ENCODE measurements around the gene TKFC.

TKFC gene

GRCh38 chr11:61329871-61330270 is 3.2 kb upstream of the TKFC start:
- H3K4me2 ChIP-seq = 0 out of 22 replicates have a peak overlapping the region, but pooled peaks of 1 of the 11 experiments have one; percentile 95
- peaks cover 28 to 42% (median 33%) of the 10 kb centered on the region in 10 experiments for H3K4me1 ChIP-seq
- no peaks in the 10 kb centered on the region for H3K9me3 ChIP-seq (replicated peaks in 1 of 11)
- peaks cover 59 to 67% (median 64%) of the 10 kb centered on the region in 11 experiments for H3K36me3 ChIP-seq
- peaks cover 49 to 79% (median 71%) of the 10 kb centered on the region in 11 experiments; a peak in 19 of 22 replicates for H4K20me1 ChIP-seq
- H3K27ac ChIP-seq = no peak overlapping the region
- no peaks in the 10 kb centered on the region for H3K27me3 ChIP-seq
- TF ChIP-seq Cebpa-rat (IDR thresholded peaks at IDR 0.05) = no peak
- H3K4me3 ChIP-seq = no peak overlapping the region
- peak overlapping the region in 2 of 11 experiments; percentile 95 to 96; a peak in 1 of 22 replicates for H3K9ac ChIP-seq

- Histone ChIP-seq H4K20me1 (peaks cover 42 to 61% (median 55%) of the 10 kb centered on the region in 11 experiments; a peak in 19 of 22 replicates), H3K27me3 (no peaks in the 10 kb centered on the region), H3K9ac (peak overlapping the region; percentile 94 to 99 (median 96)), H3K4me1 (peaks cover 46 to 60% (median 49%) of the 10 kb centered on the region in 10 experiments), H3K4me2 (peak overlapping the region; percentile 81 to 95 (median 94)), H3K36me3 (peaks cover 42 to 49% (median 47%) of the 10 kb centered on the region in 11 experiments), H3K27ac (peak overlapping the region; percentile 8 to 94 (median 92); a peak in 17 of 22 replicates), H3K9me3 (replicated peaks in 1 of 11) (no peaks in the 10 kb centered on the region), H3K4me3 (peak overlapping the region; percentile 85 to 99 (median 95))
- TF ChIP-seq Cebpa-rat (IDR thresholded peaks at IDR 0.05) = no peak
These were observed 1.4 kb upstream of the TKFC start for GRCh38 chr11:61331651-61332050.

GRCh38 chr11:61332281-61332796 is 689 bp upstream of the TKFC start:
- Histone ChIP-seq H3K27me3 (no peaks in the 10 kb centered on the region), H3K9ac (peak overlapping the region; percentile 94 to 99 (median 96)), H3K9me3 (replicated peaks in 1 of 11) (no peaks in the 10 kb centered on the region), H3K4me2 (peak overlapping the region; percentile 81 to 95 (median 94)), H3K4me1 (peaks cover 49 to 64% (median 53%) of the 10 kb centered on the region in 10 experiments), H3K36me3 (peaks cover 35 to 42% (median 40%) of the 10 kb centered on the region in 11 experiments), H3K4me3 (peak overlapping the region; percentile 85 to 99 (median 95)), H3K27ac (peak overlapping the region; percentile 89 to 96 (median 93)), H4K20me1 (peaks cover 35 to 55% (median 48%) of the 10 kb centered on the region in 11 experiments; a peak in 19 of 22 replicates)
- TF ChIP-seq Cebpa-rat (IDR thresholded peaks at IDR 0.05) = no peak

GRCh38 chr11:61333550-61334433 is 764 bp downstream of the TKFC start:
- Histone ChIP-seq H3K27ac (peak overlapping the region; percentile 89 to 96 (median 93)), H3K4me1 (peaks cover 49 to 69% (median 56%) of the 10 kb centered on the region in 10 experiments), H3K4me3 (peak overlapping the region; percentile 85 to 99 (median 95)), H3K27me3 (no peaks in the 10 kb centered on the region), H3K9me3 (replicated peaks in 1 of 11) (no peaks in the 10 kb centered on the region), H4K20me1 (peaks cover 23 to 40% (median 34%) of the 10 kb centered on the region in 11 experiments; a peak in 18 of 22 replicates), H3K36me3 (peaks cover 20 to 32% (median 27%) of the 10 kb centered on the region in 11 experiments), H3K9ac (peak overlapping the region; percentile 94 to 99 (median 96)), H3K4me2 (peak overlapping the region; percentile 81 to 95 (median 94))
- no peak for TF ChIP-seq Cebpa-rat (IDR thresholded peaks at IDR 0.05)

- Histone ChIP-seq H3K36me3 (peaks cover 11 to 32% (median 21%) of the 10 kb centered on the region in 11 experiments), H3K27ac (peak overlapping the region in 4 of 11 experiments; percentile 18 to 96 (median 70); a peak in 5 of 22 replicates), H3K4me3 (no peak overlapping the region), H3K9me3 (replicated peaks in 1 of 11) (no peaks in the 10 kb centered on the region), H3K27me3 (no peaks in the 10 kb centered on the region), H3K4me1 (peaks cover 49 to 75% (median 59%) of the 10 kb centered on the region in 10 experiments), H3K4me2 (peak overlapping the region; percentile 81 to 95 (median 94); a peak in 18 of 22 replicates), H3K9ac (peak overlapping the region in 8 of 11 experiments; percentile 8 to 98 (median 74); a peak in 12 of 22 replicates), H4K20me1 (peaks cover 14 to 31% (median 25%) of the 10 kb centered on the region in 11 experiments; a peak in 18 of 22 replicates)
- no peak for TF ChIP-seq Cebpa-rat (IDR thresholded peaks at IDR 0.05)
These were observed 1.7 kb downstream of the TKFC start for GRCh38 chr11:61334434-61335354.

GRCh38 chr11:61335355-61335710 is 2.3 kb downstream of the TKFC start:
- peak overlapping the region in 7 of 11 experiments; percentile 8 to 98 (median 34); a peak in 8 of 22 replicates for H3K9ac ChIP-seq
- H3K27ac ChIP-seq = peak overlapping the region in 5 of 11 experiments; percentile 18 to 93 (median 39); a peak in 4 of 22 replicates

GRCh38 chr11:61336171-61336935 is 3.3 kb downstream of the TKFC start:
- Histone ChIP-seq H3K9ac (peak overlapping the region in 8 of 11 experiments; percentile 3 to 45 (median 26); a peak in 10 of 22 replicates), H3K27ac (peak overlapping the region in 8 of 11 experiments; percentile 11 to 93 (median 35); a peak in 11 of 22 replicates), H3K4me1 (peaks cover 42 to 69% (median 52%) of the 10 kb centered on the region in 10 experiments), H4K20me1 (peaks cover 3 to 14% (median 8%) of the 10 kb centered on the region in 11 experiments; a peak in 17 of 22 replicates), H3K27me3 (no peaks in the 10 kb centered on the region), H3K36me3 (peaks cover 0 to 20% (median 5%) of the 10 kb centered on the region in 11 experiments; a peak in 9 of 22 replicates), H3K4me3 (no peak overlapping the region), H3K4me2 (peak overlapping the region in 10 of 11 experiments; percentile 7 to 95 (median 30); a peak in 13 of 22 replicates), H3K9me3 (replicated peaks in 1 of 11) (no peaks in the 10 kb centered on the region)
- TF ChIP-seq Cebpa-rat (IDR thresholded peaks at IDR 0.05) = no peak

More at GRCh38 chr11:61335355-61335710, 2.3 kb downstream of the TKFC start:
- Histone ChIP-seq H3K36me3 (peaks cover 5 to 26% (median 15%) of the 10 kb centered on the region in 11 experiments; a peak in 20 of 22 replicates), H3K4me2 (peak overlapping the region in 9 of 11 experiments; percentile 2 to 95 (median 30); a peak in 9 of 22 replicates), H3K4me3 (no peak overlapping the region), H4K20me1 (peaks cover 10 to 25% (median 18%) of the 10 kb centered on the region in 11 experiments; a peak in 17 of 22 replicates), H3K4me1 (peaks cover 49 to 74% (median 58%) of the 10 kb centered on the region in 10 experiments), H3K27me3 (no peaks in the 10 kb centered on the region), H3K9me3 (replicated peaks in 1 of 11) (no peaks in the 10 kb centered on the region)
- TF ChIP-seq Cebpa-rat (IDR thresholded peaks at IDR 0.05) = no peak
